Gastrocnemius medialis (tissue), 4 donors: ENCODE results near the gene PDK1.

ENCODE experiments used
- CTCF ChIP-seq, 5 experiments: fragments of 450-650 bp in 3 of 5; fragments of 200-600 bp in 2 of 5; sonication (generic) in 2 of 5; IDR thresholded peaks in 4 of 5; conservative IDR thresholded peaks in 1 of 5; 1 replicate in 4 of 5; 2 replicates in 1 of 5; pipeline ENCODE4 v1.5.1; 2016 to 2019; ENCODE audit warnings: antibody characterized with exemption in 5 of 5, mild to moderate bottlenecking in 3 of 5, moderate library complexity in 3 of 5
- POLR2A ChIP-seq, 2 donors: fragments of 450-650 bp; IDR thresholded peaks; one replicate each; pipeline ENCODE4 v1.6.1; 2017; ENCODE audit warnings: antibody characterized with exemption in 2 of 2, mild to moderate bottlenecking in 2 of 2, moderate library complexity in 2 of 2

- no peak for TF ChIP-seq CTCF (IDR thresholded peaks at IDR 0.05 in 4 of 5, conservative IDR thresholded peaks at IDR 0.05 in 1 of 5)
- no peak for TF ChIP-seq POLR2A (IDR thresholded peaks at IDR 0.05)
These were observed 39.6 kb upstream of the PDK1 start for GRCh38 chr2:172516299-172516698.
